HG03442 (cell line): ENCODE data around the gene RNH1.

Experiments
- ATAC-seq: cut with Tn5 transposase; IDR thresholded peaks from one replicate; pipeline ENCODE4 v1.9.1; 2021; ENCODE audit warnings: mild to moderate bottlenecking, moderate library complexity; ENCODE audit not compliant: unreplicated experiment

RNH1 gene

DNA sequence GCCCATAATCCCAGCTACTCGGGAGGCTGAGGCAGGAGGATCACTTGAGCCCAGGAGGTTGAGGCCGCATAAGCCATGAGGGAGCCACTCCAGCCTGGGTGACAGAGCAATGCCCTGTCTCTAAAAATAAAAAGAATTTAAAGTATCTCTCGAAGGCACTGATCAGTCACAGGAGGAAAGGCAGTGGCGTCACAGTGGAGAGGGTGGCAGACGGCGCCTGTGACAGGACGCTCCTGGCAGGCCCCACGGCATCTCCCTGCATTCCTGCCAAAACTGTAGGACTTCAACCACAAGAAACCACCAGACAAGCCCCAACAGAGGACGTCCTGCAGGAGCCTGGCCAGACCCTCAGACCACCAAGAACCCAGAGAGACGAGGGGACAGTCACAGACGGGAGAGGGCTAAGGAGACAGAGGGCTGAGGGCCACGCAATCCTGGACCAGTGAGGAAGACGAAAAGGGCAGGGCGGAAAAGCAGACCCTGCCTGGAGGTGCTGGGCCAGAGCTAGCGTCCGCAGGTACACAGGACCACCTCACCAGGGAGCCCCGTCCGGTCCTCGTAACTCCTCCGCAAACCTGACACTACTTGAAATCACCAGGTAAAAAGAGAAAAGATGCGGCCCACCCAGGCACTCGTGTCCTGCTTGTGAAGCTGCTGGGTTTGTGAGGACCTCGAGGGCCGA is 5.9 kb downstream of the RNH1 start:
- no peak for ATAC-seq

DNA sequence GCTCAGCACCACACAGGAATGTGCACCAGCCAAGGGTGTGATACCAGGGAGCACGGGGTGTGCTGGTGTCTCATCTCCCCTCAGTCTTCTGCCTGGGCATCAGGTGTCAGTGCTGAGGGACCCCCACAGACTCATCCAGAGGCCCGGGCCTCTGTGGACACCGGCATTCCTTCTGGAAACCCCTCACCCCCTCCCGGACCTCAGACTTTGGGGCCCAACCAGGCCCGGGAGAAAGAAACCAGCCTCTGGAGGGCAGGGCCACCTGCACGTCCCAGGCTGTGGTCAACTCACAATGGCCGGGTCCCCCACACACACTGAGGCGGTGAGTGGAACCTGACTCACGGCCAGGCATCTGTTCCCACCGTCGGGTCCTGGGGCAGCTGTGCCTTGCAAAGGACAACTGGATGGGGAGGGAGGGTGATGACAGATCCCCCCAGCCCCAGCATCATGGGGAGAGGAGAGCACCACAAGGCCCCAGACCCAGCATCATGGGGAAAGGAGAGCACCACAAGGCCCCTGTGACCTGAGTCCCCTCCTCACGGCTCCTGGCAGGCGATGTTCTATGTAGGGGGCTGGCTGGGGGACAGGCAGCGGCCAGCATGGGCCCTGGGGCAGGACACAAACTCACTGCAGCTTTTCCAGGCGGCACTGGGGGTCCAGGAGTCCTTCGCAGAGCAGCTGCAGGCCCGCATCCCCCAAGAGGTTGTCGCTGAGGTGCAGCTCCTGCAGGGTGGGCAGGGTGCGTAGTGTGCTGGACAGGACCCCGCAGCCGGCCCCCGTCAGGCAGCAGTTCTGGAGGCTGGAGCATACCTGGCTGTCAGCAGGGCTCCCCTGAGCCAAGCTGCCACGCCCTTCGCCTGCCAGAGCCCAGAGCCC is 7.6 kb downstream of the RNH1 start:
- ATAC-seq = no peak

DNA sequence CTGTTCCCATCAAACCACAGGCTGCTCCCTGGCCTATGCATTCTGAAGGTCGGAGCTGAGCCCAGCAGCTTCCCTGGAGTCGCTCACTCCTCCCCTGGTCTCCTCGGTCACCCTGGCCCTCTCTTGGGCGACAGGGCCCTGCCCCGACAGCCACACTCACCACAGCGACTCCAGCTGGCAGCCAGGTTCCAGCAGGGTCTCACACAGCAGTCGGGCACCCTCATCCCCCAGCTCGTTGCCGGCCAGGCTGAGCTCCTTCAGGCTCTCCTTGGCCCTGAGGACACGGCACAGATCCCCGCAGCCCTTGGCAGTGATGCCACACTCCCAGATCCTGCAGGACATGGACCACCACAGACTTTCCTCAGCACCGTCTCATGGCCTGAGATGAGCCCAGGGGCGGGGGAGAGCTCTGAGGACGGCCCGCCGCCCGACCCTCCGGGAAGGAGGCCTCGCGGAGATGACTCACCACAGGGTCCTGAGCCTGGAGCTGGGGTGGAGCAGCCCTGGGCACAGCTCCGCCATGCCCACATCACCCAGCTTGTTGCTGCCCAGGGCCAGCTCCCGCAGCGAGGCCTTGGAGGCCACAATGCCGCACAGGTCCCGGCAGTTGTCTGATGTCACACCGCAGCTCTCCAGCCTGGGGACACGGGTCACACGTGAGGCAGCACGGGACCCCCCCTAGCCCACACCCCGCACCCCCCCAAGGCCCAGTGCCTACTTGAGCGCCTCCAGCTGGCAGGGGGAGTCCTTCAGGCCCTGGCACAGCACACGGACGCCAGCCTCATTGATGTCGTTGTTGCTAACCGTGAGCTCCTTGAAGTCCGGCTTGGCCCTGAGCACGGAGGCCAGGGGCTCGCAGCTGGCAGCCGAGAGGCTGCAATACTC is 8.5 kb downstream of the RNH1 start:
- ATAC-seq = no peak

DNA sequence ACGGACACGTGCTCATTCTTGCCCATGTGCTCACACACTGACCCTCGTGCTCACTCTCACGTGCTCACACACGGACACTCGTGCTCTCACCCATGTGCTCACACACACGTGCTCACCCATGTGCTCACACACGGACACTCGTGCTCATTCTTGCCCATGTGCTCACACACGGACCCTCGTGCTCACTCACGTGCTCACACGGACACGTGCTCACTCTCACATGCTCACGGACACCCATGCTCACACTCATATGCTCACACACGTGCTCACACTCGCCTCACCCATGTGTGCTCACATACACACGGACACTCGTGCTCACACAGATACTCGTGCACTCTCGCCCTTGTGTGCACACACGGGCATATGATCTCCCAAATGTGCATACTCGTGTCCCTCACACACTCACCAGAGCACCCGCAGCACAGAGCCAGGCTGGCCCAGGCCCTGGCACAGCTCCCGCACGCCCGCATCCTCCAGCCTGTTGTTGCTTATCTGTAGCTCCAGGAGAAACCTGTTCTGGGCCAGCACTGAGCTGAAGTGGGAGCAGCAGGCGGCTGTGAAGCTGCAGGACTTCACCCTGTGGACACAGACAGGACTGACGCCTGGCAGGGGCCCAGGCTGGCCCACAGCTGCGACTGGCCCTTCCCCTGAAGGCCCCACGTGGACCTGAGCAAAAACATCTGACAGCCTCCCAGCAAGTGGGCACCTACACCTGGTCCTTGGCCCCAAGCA is 9.3 kb downstream of the RNH1 start:
- no peak for ATAC-seq

DNA sequence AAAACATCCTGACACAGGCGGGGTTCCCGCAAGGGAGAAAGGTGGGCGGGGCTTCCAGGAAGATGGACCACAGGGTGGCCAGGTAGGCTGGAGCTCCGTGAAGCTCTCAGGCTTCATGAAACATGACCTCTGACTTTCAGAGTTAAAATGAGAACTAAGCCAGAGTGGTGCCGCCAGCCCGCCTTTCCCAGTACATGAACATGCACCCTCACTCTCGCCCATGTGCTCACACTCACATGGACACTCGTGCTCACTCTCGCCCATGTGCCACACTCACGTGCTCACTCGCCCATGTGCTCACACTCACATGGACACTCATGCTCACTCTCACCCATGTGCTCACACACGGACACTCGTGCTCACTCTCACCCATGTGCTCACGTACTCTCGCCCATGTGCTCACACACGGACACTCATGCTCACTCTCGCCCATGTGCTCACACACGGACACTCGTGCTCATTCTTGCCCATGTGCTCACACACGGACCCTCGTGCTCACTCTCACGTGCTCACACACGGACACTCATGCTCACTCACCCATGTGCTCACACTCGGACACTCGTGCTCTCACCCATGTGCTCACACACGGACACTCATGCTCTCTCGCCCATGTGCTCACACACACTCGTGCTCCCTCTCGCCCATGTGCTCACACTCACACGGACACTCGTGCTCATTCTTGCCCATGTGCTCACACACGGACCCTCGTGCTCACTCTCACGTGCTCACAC is 10.0 kb downstream of the RNH1 start:
- no peak for ATAC-seq

DNA sequence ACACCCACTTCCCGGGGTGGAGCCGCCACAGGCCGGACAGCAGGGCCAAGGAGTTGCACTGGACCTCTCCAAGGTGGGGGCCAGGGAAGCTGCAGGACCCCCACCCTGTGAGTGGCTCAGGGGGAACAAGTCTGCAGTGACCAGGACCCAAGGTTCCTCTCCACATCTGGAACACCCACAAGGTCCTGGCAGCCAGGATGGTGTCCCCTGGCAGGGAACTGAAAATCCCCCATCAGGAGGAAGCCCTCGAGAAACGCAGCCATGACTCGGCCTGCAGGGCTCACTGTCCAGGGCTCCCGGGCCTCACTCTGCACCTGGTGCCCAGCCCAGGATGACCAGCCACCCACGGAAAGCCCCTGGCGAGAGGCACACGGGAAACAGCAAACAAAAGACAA is 11.5 kb downstream of the RNH1 start:
- no peak for ATAC-seq

DNA sequence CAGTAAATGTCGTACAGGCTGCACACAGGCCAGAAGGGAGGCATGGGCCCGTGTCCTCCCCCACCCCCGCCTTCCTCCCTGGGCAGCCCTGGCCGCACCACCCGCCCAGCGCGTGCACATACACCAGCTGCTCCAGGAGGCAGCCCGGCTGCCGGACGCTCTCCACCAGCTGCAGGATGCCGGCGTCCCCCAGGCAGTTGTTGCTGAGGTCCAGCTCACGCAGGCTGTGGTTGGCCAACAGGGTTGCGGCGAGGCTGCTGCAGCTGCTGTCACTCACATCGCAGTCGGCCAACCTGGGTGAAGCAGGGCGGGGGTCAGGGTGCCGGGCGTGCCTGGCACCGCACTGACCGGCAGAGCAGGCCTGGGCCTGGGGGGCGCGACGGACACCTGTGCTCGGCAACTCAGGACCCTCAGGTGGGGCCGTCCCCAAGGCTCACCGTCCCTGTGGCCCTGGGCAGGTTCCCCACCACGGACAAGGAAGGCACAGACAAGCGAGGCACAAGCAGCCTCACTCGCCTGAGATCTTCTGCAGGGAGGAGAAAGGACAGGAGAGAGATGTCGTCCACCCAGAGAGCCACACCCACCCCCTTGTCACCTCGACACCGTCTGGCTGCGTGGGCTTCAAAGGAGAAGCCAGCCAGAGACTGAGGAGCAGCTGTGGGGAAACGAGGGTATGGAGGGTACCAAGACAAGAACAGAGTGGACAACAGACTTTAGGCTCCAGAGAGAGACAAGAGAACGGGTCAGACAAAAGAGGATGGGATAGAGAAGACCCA is 12.1 kb downstream of the RNH1 start:
- ATAC-seq = no peak

DNA sequence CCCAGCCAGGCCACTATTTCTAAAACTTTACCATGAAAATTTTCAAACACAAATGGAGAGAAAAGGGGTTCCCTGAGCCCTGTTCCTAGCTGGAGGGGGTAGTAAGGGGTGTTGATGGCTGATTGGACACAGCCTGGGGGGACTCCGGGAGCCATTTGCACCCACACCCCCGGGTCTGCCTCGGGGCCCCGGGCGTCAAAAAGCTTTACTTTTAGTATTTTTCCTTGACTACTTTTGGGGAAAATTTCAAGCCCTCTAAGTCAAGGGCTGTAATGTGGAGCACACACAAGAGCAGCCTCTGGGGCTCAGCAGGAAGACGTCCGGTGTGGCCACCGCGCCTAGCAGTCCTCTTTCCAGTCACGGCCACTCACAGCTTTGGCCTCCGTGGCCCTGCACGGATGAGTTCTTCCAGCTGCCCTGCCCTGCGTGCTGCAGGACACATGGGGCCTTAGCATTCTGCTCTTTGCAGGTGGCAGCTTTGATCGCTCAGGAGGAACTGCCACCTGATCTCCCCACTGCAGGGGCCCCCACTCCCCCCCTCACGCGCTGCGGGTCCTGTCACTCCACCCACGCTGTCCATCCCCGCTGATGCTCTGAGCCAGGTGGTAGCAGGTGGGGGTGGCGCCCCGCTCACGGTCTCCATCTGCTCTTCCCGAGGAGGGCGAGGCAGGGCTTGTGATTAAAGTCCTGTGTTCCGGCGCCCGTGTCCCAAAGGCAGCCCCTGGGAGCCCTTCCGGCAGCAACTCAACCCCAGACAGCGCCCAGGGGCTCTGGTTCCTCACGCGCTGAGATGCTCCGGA is 14.4 kb downstream of the RNH1 start:
- no peak for ATAC-seq

DNA sequence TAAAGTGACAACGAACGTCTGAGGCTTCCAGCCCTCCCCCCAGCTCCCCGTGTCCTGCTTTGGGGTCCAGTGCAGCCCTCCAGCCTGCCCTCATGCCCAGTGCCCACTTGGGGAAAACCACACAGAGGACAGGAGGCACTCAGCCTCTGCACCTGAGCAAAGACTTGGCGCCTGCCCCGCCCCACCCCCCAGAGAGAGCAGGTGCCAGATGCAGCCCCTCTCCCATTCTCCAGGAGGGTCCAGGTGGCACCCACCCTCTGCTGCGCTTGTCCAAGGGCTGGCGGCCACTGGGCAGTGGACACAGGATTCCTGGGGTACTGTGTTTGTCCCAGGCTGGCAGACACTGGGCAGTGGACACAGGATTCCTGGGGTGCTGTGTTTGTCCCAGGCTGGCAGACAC is 15.7 kb downstream of the RNH1 start:
- no peak for ATAC-seq

DNA sequence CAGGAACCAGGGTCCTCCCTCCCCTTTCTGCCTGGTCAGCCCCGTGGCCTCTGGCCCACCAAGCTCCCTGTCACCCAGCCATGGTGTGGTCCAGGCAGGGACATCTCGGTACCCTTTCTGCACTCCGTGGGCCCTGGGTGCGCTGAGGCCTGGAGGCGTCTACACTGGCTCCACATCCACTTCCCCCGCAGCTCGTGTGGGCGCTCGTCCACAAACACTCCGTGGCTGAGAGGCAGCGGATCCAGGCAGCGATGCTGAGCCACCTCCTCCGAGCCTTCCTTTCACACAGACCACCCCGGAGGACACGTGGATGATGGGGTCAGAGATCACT is 16.1 kb downstream of the RNH1 start:
- ATAC-seq = no peak

DNA sequence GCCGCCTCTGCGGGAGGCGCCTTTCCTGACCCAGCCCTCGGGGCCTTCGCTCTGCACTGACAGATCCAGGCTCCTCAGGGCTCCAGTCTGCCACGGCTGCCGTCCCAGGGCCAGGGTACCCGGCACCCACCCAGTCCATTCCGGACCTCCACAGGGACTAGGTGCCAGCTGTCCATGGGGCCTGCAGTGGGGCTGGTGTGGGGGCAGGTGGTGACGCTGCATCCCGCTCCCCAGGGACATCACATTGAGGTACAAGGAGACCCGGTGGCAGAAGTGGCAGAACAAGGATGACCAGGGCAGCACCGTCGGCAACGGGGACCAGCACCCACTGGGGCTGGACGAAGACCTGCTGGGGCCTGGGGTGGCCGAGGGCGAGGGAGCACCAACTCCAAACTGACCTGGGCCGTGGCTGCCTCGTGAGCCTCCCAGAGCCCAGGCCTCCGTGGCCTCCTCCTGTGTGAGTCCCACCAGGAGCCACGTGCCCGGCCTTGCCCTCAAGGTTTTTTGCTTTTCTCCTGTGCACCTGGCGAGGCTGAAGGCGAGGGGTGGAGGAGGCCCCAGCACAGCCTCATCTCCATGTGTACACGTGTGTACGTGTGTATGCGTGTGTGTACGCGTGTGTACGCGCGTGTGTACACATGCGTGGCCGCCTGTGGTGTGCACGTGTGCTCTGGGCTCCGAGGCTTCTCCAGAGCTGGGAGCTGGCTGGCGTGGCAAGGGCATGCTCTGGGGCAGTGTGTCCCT is 16.7 kb downstream of the RNH1 start:
- no peak for ATAC-seq

DNA sequence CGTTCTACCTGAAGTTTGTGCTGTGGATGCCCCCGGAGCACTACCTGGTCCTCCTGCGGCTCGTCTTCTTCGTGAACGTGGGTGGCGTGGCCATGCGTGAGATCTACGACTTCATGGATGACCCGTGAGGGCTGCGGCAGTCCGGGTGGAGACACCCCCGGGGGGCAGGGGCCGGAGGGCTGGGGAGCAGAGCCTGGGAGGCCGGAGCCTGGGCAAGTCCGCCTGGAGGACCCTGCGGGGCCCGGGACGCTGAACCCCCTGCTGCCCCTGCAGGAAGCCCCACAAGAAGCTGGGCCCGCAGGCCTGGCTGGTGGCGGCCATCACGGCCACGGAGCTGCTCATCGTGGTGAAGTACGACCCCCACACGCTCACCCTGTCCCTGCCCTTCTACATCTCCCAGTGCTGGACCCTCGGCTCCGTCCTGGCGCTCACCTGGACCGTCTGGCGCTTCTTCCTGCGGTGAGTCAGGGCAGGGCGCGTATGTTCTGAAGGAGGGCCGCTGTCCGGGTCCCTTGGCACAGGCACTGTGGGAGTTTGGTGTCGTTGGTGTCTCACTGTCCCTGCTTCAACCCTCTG is 17.3 kb downstream of the RNH1 start:
- no peak for ATAC-seq

DNA sequence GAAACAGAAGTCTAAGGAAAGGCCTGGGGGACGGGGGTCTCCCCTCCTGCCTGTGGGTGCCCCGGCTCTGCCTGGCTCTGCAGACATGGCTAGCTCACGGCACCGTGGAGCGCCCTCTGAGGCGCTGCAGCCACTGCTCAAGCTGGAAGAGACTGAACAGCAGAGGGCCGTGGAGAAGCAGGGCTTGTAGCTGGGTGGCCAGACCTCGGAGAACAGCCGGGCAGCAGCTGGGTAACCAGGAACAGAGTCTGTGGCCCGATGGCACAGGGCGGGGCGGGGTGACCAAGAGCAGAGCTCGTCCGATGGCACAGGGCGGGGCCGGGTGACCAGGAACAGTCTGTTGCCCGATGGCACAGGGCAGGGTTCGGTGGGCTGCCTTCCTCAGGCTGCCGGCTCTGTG is 18.1 kb downstream of the RNH1 start:
- no peak for ATAC-seq

DNA sequence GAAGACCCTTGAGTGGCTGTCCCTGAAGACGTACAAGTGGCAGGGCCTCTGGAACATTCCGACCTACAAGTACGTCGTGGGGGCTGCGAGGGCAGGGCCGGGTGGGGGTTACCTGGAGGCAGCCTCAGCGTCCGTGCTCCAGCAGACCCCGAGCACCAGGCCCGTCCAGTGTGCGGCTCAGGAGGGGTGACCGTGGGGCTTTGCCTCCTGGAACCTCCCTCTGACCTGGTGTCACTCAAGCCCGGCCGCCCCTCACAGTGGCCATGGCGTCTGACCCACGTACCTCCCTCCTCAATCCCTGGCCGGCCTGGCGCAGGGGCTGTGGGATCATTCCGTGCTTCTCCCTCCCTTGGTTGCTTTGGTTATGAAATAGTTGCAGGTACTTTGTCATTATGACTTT is 18.5 kb downstream of the RNH1 start:
- ATAC-seq = no peak

DNA sequence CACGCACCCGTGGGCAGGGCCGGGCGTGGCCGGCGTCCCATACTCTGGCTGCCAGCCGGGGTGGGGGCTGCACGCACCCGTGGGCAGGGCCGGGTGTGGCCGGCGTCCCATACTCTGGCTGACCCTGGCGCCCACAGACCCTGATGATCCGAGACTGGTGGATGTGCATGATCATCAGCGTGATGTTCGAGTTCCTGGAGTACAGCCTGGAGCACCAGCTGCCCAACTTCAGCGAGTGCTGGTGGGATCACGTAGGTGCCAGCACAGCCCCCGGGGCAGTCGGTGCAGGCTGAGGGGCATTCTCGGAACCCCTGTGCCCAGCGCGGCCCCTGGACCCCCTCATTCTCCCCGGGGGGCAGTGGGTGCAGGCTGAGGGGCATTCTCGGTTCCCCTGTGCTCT is 19.0 kb downstream of the RNH1 start:
- no peak for ATAC-seq

DNA sequence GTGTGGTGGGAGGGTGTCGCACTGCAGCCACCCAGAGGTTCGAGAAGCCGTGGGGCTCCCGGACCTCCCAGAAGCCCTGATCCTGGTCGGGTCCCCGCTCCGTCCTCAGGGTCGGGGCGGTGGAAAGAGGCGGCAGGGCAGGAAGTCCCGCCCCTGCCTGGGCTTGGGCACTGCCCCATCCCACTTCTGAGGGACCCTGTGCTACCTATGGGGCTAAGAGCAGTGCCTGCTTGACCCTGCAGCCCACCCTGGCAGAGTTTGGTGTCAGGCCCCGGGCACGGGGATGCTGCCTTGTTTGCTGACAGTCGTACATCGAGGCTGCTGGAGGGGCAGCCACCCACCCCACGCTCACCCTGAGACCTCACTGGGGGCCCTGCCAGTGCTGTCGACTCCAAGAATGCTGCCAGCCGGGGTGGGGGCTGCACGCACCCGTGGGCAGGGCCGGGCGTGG is 19.4 kb downstream of the RNH1 start:
- ATAC-seq = no peak

DNA sequence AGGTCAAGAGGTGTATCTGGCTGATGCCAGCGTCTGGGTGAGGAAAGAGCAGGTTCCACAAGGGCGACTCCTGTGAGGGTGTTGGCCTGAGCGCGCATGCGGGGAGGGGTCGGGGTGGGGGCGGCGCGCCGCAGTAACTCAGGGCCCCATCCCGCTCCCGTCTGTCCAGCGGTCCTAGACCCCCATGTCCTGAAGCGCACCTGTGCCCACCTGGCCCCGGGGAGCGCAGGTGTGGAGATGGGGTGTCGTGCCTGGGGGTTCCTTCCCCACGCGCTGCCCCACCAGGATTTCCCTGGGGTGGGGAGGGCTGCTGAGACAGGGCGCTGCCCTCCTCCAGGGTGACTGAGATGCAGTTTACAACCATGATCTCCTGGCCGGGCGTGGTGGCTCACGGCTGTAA is 20.9 kb downstream of the RNH1 start:
- ATAC-seq = no peak

DNA sequence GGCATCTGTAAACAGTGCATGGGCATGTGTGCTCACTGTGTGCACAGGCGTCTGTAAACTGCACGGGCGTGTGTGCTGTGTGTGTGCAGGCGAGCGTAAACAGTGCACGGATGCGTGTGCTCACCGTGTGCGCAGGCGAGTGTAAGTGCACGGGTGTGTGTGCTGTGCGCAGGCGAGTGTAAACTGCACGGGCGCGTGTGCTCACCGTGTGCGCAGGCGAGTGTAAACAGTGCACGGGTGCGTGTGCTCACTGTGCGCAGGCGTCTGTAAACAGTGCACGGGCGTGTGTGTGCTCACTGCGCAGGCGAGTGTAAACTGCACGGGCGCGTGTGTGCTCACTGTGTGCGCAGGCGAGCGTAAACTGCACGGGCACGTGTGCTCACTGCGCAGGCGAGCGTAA is 22.4 kb downstream of the RNH1 start:
- no peak for ATAC-seq
